Activated CD4-positive, alpha-beta memory T cell treated with anti-CD3 and anti-CD28 coated beads for 36 hours (primary cell): ENCODE measurements around the gene INPP5B. TPM values are rescaled to one million over a fixed set of nuclear protein-coding genes. Genes with fewer than 3 reads are reported as not detected.
"Not testable (repeated sequence)": the region's sequence is repeated elsewhere in the genome, so short reads cannot be mapped to it uniquely, and the experiment has no call there.

ENCODE experiments used
- CTCF ChIA-PET: fragments of 350-600 bp; sonication (Branson Sonifier 250); formaldehyde crosslinking; loops from one replicate; lab custom pipeline; 2021; ENCODE audit warnings: antibody characterized with exemption, inconsistent platforms; lab: Charles Lee
- POLR2A ChIA-PET: fragments of 350-600 bp; sonication (Branson Sonifier 250); formaldehyde crosslinking; loops from one replicate; lab custom pipeline; 2021; ENCODE audit warnings: antibody characterized with exemption; lab: Charles Lee
- DNase-seq: peaks from one replicate; pipeline ENCODE4 v3.0.0-alpha.2; 2020
- H3K27ac Mint-ChIP-seq: one replicate; pipeline ENCODE4 v1.8.0; 2021; ENCODE audit warnings: mixed read lengths
- H3K27me3 Mint-ChIP-seq: one replicate; pipeline ENCODE4 v1.8.0; 2021; ENCODE audit warnings: mixed read lengths
- H3K36me3 Mint-ChIP-seq: one replicate; pipeline ENCODE4 v1.8.0; 2021; ENCODE audit warnings: mixed read lengths
- H3K4me1 Mint-ChIP-seq: one replicate; pipeline ENCODE4 v1.8.0; 2021; ENCODE audit warnings: low read depth, mixed read lengths
- H3K4me3 Mint-ChIP-seq: one replicate; pipeline ENCODE4 v1.8.0; 2021; ENCODE audit warnings: mild to moderate bottlenecking, mixed read lengths
- H3K9me3 Mint-ChIP-seq: one replicate; pipeline ENCODE4 v1.8.0; 2021; ENCODE audit warnings: mixed read lengths
- intact Hi-C: fragments of 100-400 bp; cut with micrococcal nuclease; formaldehyde crosslinking; loops from one replicate; pipeline ENCODE4 v1.15.1; 2023
- total RNA-seq, 2 experiments: library from RNA; stranded (reverse); gene quantifications; one replicate each; pipeline ENCODE4 v1.2.3, GENCODE V29; 2021

INPP5B gene
- total RNA-seq, 2 experiments from 2014 or later = 24.3 to 24.4 TPM

GRCh38 chr1:37945743-37946702 lies 830 bp downstream of the INPP5B start:
- H3K4me3 Mint-ChIP-seq = peak overlapping the region; percentile 91
- no peaks in the 10 kb centered on the region for H3K36me3 Mint-ChIP-seq
- intact Hi-C loops = no loop called here
- ChIA-PET CTCF (no interaction called here), POLR2A (no interaction called here)
- no peaks in the 10 kb centered on the region for H3K9me3 Mint-ChIP-seq
- DNase-seq = no peak
- H3K4me1 Mint-ChIP-seq = peaks cover 9% of the 10 kb centered on the region
- no peaks in the 10 kb centered on the region for H3K27me3 Mint-ChIP-seq
- peak overlapping the region; percentile 92 for H3K27ac Mint-ChIP-seq

GRCh38 chr1:37945251-37945650 lies 1.6 kb downstream of the INPP5B start:
- H3K27ac Mint-ChIP-seq = no peak overlapping the region
- ChIA-PET CTCF (no interaction called here), POLR2A (no interaction called here)
- no peak for DNase-seq
- no peak overlapping the region for H3K4me3 Mint-ChIP-seq
- intact Hi-C loops = no loop called here
- H3K27me3 Mint-ChIP-seq = no peaks in the 10 kb centered on the region
- no peaks in the 10 kb centered on the region for H3K9me3 Mint-ChIP-seq
- H3K4me1 Mint-ChIP-seq = peaks cover 9% of the 10 kb centered on the region
- H3K36me3 Mint-ChIP-seq = no peaks in the 10 kb centered on the region

GRCh38 chr1:37944816-37945215 lies 2.0 kb downstream of the INPP5B start:
- Mint-ChIP-seq H3K4me1 (peaks cover 9% of the 10 kb centered on the region), H3K27ac (no peak overlapping the region), H3K27me3 (no peaks in the 10 kb centered on the region), H3K4me3 (no peak overlapping the region), H3K9me3 (no peaks in the 10 kb centered on the region), H3K36me3 (no peaks in the 10 kb centered on the region)
- ChIA-PET POLR2A (no interaction called here), CTCF (interaction anchor here (0.7 to 1.4 kb wide), 2 partner anchors 9 to 915 kb away, joined by 3 to 4 read pairs; no protein-coding TSS in a partner anchor)
- intact Hi-C loops = no loop called here
- DNase-seq = no peak

DNA sequence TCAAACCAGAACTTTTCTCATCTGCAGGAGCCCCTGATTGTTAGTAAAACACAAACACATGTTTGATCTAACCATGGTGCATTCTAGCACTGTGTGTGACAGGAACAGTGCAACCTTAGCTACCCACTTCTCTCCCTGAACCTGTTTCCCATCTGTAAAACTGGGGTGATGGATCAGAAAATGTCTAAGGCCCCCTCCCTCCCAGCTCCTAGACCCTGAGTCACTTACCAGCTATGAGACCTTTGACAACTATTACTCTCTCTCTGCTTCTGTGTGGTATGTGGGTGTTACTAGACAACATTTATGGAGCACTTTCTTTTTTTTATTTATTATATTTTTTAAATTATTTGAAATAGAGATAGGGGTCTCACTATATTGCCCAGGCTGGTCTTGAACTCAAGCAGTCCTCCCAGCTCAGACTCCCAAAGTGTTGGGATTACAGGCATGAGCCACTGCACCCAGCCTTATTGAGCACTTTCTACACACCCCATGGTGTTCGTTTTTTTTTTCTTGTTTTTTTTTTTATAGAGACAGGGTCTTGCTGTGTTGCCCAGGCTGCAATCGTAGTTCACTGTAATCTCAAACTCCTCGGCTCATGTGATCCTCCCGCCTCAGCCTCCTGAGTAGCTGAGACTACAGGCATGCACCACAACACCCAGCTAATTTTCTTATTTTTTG lies 2.6 kb downstream of the INPP5B start:
- Mint-ChIP-seq H3K4me3 (no peak overlapping the region), H3K4me1 (peaks cover 9% of the 10 kb centered on the region), H3K9me3 (no peaks in the 10 kb centered on the region), H3K27ac (no peak overlapping the region), H3K27me3 (no peaks in the 10 kb centered on the region), H3K36me3 (no peaks in the 10 kb centered on the region)
- no peak for DNase-seq
- intact Hi-C loops = no loop called here
- CTCF ChIA-PET = interaction anchor here (0.7 to 1.4 kb wide), 2 partner anchors 9 to 916 kb away, joined by 3 to 4 read pairs; no protein-coding TSS in a partner anchor
- POLR2A ChIA-PET = no interaction called here

DNA sequence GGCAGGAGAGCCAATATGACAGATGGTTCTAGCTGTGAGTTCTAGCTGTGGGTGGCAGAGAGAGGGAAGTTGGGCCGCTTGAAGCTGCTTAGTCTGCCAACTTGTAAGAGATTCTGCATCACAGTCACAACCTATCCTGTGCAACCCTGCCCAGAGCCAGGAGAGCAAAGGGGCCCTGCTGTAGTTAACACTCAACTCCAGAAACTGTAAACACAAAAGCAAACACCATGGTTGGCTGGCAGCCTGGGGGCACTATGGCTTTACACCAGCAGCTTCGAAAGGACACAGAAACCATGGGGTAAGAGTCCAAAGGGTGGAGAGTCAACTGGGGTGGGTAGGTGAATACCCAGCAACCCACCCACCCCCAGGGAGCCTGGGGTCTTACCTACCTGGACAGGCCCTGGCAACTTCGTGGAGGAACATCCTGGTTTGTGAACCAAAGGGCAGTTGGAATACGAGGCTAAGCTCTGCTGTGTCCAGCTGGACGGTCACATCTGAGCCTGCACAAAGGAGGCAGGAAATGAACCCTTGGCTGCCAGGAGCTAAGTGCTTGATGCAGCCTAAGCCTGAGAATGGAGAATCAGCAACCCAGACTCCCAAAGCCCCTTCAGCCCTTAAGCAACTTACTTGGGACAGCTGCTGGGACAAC lies 6.4 kb downstream of the INPP5B start:
- Mint-ChIP-seq H3K27me3 (no peaks in the 10 kb centered on the region), H3K9me3 (no peaks in the 10 kb centered on the region), H3K4me1 (no peaks in the 10 kb centered on the region), H3K27ac (no peak overlapping the region), H3K4me3 (no peak overlapping the region), H3K36me3 (peaks cover 4% of the 10 kb centered on the region)
- DNase-seq = no peak
- intact Hi-C loops = no loop called here
- POLR2A ChIA-PET = no interaction called here
- CTCF ChIA-PET = no interaction called here

- POLR2A ChIA-PET = interaction anchor here (0.6 kb wide), 1 partner anchor 800 kb away, joined by 4 read pairs; no protein-coding TSS in a partner anchor
These were observed 10.1 kb downstream of the INPP5B start for GRCh38 chr1:37936760-37937159.

DNA sequence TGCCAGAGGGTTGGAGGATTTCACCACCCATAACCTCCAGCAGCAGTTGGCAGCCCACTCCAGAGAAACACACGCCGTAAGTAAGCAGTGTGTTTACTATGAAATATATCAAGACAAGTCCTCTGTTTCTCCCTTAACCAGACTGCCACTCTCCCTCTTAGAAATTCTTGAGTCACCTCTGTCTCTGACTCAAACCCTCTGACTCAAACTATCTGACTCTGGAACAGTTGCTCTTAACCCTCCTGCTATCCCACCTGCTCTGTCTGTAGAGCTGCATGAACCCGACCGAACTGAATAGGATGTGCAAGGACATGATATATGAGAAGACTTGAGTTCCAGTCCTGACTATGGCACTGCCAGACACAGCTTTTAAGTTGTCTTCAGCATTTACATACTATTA lies 14.1 kb downstream of the INPP5B start:
- DNase-seq = no peak
- Mint-ChIP-seq H3K27ac (no peak overlapping the region), H3K27me3 (no peaks in the 10 kb centered on the region), H3K9me3 (no peaks in the 10 kb centered on the region), H3K4me1 (peaks cover 26% of the 10 kb centered on the region), H3K4me3 (no peak overlapping the region), H3K36me3 (peaks cover 4% of the 10 kb centered on the region)
- CTCF ChIA-PET = no interaction called here
- POLR2A ChIA-PET = no interaction called here
- intact Hi-C loops = loop anchor here (5.0 to 10.0 kb wide), 3 partner anchors 45 to 455 kb away; no protein-coding TSS in a partner anchor

More at GRCh38 chr1:37936760-37937159, 10.1 kb downstream of the INPP5B start:
- H3K27me3 Mint-ChIP-seq, H3K36me3 Mint-ChIP-seq, H3K4me1 Mint-ChIP-seq, H3K27ac Mint-ChIP-seq, H3K9me3 Mint-ChIP-seq, H3K4me3 Mint-ChIP-seq, DNase-seq: not testable (repeated sequence)
- CTCF ChIA-PET = interaction anchor here (1.0 to 1.2 kb wide), 2 partner anchors 11 to 12 kb away, joined by 3 to 5 read pairs; no protein-coding TSS in a partner anchor
- intact Hi-C loops = loop anchor here (10.0 kb wide), 1 partner anchor 72 kb away; no protein-coding TSS in a partner anchor

DNA sequence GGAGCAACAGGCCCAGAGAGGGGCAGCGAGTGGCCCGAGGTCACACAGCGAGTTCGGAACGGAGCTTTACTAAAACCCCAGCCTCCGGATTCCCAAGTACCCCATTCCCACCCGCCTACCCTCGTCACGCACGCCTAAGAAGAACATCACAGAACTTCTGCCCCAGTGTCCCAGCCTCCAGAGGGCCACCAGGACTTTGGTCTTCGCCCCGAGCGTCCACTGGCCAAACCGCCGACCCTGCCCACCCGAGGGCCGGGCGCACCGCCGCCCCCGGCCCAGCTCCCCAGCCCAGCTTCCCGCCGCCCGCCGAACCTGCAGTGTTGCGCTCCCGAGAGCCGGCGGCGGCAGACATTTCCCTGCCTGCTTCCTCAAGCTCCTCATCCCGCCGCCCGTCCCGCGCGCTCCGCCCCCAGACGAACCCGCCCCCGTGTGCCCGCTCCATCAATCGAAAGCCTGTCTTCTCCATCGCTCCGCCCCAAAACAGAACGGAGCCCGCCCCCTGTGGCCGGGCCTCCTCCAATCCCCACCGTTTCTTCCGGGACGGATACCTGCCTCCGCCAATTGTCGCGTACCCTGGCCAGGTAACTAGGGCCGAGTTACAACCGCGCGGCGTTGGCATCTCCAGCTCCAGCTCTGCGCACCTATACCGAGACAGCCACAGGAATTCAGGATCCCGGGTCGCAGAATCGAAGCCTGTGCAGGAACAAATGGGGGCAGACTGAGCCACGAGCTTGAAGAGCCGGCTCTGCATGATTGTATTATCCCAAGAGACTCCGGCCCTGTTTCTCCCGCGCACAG lies 15.3 kb downstream of the INPP5B start:
- Mint-ChIP-seq H3K36me3 (peaks cover 4% of the 10 kb centered on the region), H3K4me3 (peak overlapping the region; percentile 91), H3K27me3 (no peaks in the 10 kb centered on the region), H3K27ac (peak overlapping the region; percentile 68), H3K9me3 (no peaks in the 10 kb centered on the region), H3K4me1 (peaks cover 33% of the 10 kb centered on the region)
- ChIA-PET POLR2A (interaction anchor here (0.5 to 1.5 kb wide), 6 partner anchors 9 to 109 kb away, joined by 3 to 4 read pairs (median 3); partner anchors contain the start of gene MTF1), CTCF (interaction anchor here (0.6 to 1.9 kb wide), 8 partner anchors 17 to 1278 kb away, joined by 3 to 9 read pairs (median 4); partner anchors contain the start of genes MTF1 and SF3A3)
- intact Hi-C loops = loop anchor here (5.0 to 10.0 kb wide), 3 partner anchors 46 to 454 kb away; no protein-coding TSS in a partner anchor
- peak; percentile 99 for DNase-seq

GRCh38 chr1:37931102-37931360 lies 15.8 kb downstream of the INPP5B start:
- peaks cover 3% of the 10 kb centered on the region for H3K36me3 Mint-ChIP-seq
- H3K9me3 Mint-ChIP-seq = no peaks in the 10 kb centered on the region
- intact Hi-C loops = loop anchor here (5.0 to 10.0 kb wide), 3 partner anchors 46 to 454 kb away; no protein-coding TSS in a partner anchor
- H3K27ac Mint-ChIP-seq = peak overlapping the region; percentile 21
- DNase-seq = no peak
- ChIA-PET CTCF (interaction anchor here (0.9 to 1.9 kb wide), 7 partner anchors 16 to 443 kb away, joined by 3 to 9 read pairs (median 5); partner anchors contain the start of genes MTF1 and SF3A3), POLR2A (interaction anchor here (0.5 to 1.5 kb wide), 5 partner anchors 9 to 110 kb away, joined by 3 to 4 read pairs (median 3); no protein-coding TSS in a partner anchor)
- H3K27me3 Mint-ChIP-seq = no peaks in the 10 kb centered on the region
- peaks cover 36% of the 10 kb centered on the region for H3K4me1 Mint-ChIP-seq
- peak overlapping the region; percentile 91 for H3K4me3 Mint-ChIP-seq

DNA sequence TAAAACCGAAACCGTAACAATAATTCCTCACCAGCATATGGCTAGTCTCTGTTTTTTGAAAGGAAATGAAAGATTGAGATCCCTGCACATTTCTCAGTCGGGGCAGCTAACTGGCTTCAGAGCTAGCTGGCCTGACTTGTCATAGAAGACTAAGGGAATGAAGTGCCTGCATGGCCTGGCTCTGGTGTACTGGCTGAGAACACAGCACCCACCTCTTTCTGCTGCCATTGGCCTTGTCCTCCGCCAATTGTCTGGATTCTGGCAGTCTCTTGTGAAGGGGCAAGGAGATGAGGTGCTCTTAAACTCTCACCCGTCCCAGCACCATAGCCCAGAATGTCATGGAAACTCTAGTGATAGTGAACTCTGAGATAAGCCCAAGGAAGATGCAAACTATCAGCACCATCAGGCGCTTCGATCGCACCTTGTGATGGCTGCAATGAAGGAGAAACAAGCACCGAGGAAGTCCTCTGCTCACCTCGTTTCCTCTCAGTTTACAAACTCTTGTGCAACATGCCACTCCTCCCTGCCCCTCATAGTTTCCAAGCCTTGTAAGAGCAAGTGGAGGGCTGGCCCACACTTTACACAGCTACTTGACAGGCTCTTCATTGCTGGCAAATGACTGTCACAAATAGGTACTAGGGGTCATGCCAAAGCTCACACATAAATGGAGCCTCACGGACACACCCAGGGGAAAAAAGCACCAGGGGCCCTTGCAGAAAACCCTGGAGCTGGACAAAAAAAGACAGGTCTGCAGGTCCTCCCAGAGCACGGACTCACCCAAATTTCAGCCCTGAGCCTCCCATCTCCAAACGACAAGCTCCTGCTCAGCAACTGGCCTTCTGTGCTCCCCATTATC lies 16.4 kb downstream of the INPP5B start:
- ChIA-PET POLR2A (interaction anchor here (1.3 to 1.5 kb wide), 2 partner anchors 8 to 79 kb away, joined by 3 read pairs; no protein-coding TSS in a partner anchor), CTCF (interaction anchor here (1.5 to 1.9 kb wide), 4 partner anchors 43 to 97 kb away, joined by 5 to 9 read pairs (median 7); partner anchors contain the start of genes MTF1 and SF3A3)
- peak overlapping the region; percentile 91 for H3K4me3 Mint-ChIP-seq
- peak; percentile 69 for DNase-seq
- peaks cover 41% of the 10 kb centered on the region for H3K4me1 Mint-ChIP-seq
- peaks cover 1% of the 10 kb centered on the region for H3K36me3 Mint-ChIP-seq
- intact Hi-C loops = loop anchor here (5.0 to 10.0 kb wide), 3 partner anchors 47 to 453 kb away; no protein-coding TSS in a partner anchor
- peak overlapping the region; percentile 21 for H3K27ac Mint-ChIP-seq
- H3K27me3 Mint-ChIP-seq = no peaks in the 10 kb centered on the region
- H3K9me3 Mint-ChIP-seq = no peaks in the 10 kb centered on the region
